SW 1271 (cell line): ENCODE results near the gene TCF23.
"Not testable (repeated sequence)": the region's sequence is repeated elsewhere in the genome, so short reads cannot be mapped to it uniquely, and the experiment has no call there.

ENCODE experiments used
- DNase-seq, 2 experiments: peaks; one replicate each; lab custom pipeline; 2025; lab: John Stamatoyannopoulos, UW

The TCF23 gene

DNA sequence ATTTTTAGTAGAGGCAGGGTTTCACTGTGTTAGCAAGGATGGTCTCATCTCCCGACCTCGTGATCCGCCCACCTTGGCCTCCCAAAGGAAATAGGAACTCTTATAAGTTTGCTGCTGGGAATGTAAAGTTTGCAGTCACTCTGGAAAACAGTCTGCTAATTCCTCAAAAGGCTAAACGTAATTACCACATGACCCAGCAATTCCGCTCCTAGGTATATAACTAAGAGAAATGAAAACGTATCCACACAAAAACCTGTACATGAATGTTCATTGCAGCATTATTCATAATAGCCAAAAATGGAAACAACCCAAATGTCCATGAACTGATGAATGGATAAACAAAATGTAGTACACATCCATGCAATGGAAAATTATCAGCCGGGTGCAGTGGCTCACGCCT lies 41.2 kb downstream of the TCF23 start:
- no peak for DNase-seq

DNA sequence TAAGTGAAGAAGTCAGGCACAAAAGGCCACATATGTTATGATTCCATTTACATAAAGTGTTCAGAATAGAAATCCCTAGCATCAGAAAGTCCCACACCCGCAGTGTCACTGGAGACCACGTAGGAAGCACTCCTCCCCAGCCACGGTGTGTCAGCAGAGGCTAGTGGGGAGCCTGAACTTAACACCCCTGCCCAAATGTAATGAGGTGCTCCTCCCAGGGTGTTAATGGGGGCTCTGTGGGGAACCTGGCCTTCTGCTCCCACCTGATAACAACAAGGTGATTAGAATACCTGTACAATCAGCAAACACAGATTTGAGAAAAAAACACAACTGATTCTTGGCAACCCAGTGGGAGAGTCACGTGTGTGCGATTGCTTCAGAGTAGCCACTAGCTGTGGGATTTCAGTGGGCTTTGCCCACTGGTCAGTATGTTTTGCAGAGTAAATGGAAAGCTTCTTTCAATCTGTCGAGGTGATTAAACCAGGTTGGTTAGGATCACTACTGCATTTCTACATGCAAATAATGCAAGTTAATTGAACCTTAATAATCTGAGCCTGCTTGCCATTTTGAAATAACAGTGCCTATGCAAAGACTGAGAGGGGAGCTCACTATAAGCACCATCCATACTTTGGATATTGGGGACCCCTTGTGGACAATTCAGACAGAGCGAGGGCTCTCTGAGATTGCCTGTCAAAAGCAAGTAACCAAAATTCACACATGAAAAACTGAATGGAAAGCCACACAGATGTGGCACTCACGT lies 42.4 kb downstream of the TCF23 start:
- peak in 1 of 2 experiments; percentile 55 for DNase-seq

DNA sequence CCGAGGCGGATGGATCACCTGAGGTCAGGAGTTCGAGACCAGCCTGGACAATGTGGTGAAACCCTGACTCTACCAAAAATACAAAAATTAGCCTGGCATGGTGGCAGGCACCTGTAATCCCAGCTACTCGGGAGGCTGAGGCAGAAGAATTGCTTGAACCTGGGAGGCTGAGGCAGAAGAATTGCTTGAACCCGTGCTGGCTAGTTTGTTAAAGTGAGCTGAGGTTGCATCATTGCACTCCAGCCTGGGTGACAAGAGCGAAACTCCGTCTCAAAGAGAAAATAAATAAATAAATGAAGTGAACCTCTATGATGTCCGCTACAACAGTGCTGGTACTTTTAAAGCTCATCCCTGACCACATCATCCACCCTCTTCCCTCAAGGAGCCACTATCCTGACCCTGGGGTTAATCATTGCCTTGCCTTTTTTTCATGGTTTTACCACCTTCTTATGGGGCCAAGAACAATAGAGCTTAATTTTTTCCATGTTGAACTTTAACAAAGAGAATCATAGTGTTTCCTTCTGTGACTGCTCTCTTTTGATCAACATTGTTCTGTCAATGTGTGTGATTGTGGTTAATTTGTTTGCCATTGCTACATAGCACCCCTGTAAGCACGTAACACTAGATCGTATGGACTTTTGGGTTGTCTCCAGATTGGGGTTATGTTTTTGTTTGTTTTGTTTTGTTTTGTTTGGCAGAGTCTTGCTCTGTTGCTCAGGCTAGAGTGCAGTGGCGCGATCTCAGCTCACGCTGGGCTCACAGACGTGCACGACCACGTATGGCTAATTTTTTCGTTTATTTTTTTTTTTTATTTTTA lies 45.9 kb downstream of the TCF23 start:
- no peak for DNase-seq

- not testable (repeated sequence) for DNase-seq
These were observed 47.0 kb downstream of the TCF23 start for GRCh38 chr2:27195799-27196198.

GRCh38 chr2:27198068-27198467 lies 49.3 kb downstream of the TCF23 start:
- not testable (repeated sequence) for DNase-seq

GRCh38 chr2:27198627-27199026 lies 49.8 kb downstream of the TCF23 start:
- DNase-seq: no peak

GRCh38 chr2:27199241-27199640 lies 50.4 kb downstream of the TCF23 start:
- DNase-seq: no peak

GRCh38 chr2:27201675-27202074 lies 52.9 kb downstream of the TCF23 start:
- DNase-seq: no peak

DNA sequence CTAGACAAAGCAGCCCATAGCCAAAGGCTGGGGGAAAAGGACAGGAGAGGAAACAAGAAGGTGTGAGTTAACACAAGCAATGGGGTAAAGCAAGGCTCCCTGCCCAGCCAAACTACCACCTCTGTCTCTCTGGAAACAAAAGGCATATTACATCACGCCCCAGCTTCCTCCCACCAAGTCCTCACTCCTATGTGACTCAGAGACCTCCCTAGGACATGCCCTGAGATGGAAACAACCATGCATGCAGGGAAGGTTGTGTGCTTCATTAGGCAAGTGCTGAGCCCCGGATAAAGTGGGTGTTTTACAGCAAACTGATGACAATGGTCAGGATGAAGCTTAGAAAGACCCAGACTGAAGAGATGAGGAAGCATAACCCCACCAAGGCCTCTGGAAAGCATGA lies 54.0 kb downstream of the TCF23 start:
- DNase-seq: no peak

DNA sequence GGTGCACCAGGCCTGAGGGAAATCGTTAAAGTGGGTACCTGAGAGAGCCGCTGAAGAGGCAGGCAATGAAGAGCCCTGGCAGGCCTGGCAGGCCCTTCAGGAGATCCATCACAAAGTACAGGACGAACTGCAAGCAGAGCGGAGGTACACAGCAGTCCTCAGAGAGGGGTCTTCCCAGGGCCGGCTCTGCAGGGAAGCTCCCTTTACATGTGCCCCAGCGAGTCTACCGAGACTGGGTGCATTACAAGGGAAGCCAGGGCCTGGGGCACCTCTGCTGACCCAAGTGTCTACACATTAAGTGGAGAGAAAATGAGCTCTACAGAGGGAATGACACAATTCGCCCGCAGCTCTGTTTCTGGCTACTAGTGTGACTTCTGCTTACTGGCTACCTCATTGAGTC lies 54.9 kb downstream of the TCF23 start:
- no peak for DNase-seq

DNA sequence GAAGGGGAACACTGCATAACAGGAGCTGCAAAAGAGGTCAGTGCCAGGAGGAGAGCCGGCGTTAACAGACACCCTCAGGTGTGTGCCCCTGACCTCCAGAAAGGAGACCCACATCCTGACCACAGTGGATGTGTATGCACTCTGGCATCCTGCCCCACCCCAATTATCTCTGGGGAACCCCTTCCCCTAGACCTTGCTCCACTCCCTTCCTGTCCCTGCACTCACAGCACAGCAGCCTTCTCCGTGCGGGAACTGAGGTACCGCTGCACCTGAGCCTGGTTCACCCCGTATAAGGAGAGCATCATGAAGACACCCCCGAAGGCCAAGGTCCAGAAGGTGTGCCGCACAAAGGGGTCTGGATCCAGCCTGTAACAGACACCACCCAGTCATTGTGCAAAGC lies 55.8 kb downstream of the TCF23 start:
- no peak for DNase-seq

DNA sequence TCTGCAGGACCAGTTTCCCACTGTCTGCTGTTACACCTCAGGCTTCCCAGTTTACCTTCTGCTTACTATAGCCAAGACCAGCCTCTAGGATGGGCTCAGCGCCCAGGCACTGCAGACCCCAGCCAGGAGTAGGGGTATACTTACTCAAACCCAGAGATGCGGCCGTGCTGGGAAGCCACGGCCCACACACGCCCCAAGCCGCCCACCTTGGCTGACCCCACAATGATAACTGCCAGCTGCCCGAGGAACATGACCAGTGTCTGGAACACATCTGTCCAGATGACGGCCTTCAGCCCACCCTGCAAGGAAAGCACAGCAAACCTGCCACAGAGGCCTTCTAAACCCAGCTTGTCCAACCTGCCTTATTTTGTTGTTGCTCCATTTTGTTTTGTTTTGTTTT lies 56.4 kb downstream of the TCF23 start:
- no peak for DNase-seq

DNA sequence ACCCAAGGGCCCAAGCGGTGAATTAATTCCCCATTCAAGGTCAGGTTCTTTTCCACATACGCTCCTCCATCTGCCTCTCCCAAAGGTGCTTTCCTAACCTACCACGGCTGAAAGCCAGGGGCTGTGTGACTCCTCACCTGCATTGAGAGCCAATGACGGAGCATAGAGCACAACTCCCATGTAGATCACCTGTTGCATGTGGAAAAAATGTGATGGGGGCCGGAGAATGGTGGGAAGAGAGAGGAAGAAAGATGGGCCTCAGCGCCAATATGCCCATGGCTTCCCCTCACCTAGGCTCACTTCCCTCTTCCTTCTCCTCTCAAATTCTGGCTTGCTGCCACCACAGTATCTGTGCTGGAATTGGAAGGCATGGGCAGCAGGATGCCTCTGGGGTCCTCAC lies 57.5 kb downstream of the TCF23 start:
- DNase-seq: no peak
